LNCaP clone FGC (cell line): ENCODE data around the gene PCAT6.

Source experiments
- DNase-seq: peaks from one replicate; pipeline ENCODE4 v3.0.0-alpha.2; 2011; ENCODE audit warnings: low read depth
- H3K4me3 ChIP-seq: 2 replicates; pipeline ENCODE4 v1.5.1; 2011; ENCODE audit warnings: mild to moderate bottlenecking, low read depth, low read length, control low read depth
- CTCF ChIP-seq: IDR thresholded peaks from 2 replicates; pipeline ENCODE4 v1.5.1; 2012; ENCODE audit warnings: mild to moderate bottlenecking; ENCODE audit not compliant: control insufficient read depth, insufficient read depth; ENCODE audit errors: extremely low read depth

Gene PCAT6

GRCh38 chr1:202835548-202836072, 24.9 kb downstream of the PCAT6 start:
- no peak for TF ChIP-seq CTCF
- H3K4me3 ChIP-seq, result no peak overlapping the region
- no peak for DNase-seq

GRCh38 chr1:202836623-202837403, 26.1 kb downstream of the PCAT6 start:
- no peak for DNase-seq
- TF ChIP-seq CTCF, result no peak
- H3K4me3 ChIP-seq, result no peak overlapping the region

GRCh38 chr1:202837746-202838262, 27.1 kb downstream of the PCAT6 start:
- TF ChIP-seq CTCF, result no peak

GRCh38 chr1:202843081-202843480, 32.3 kb downstream of the PCAT6 start:
- DNase-seq, result no peak

More at GRCh38 chr1:202837746-202838262, 27.1 kb downstream of the PCAT6 start:
- no peak for DNase-seq
- H3K4me3 ChIP-seq, result no peak overlapping the region

GRCh38 chr1:202844259-202844658, 33.5 kb downstream of the PCAT6 start:
- no peak for TF ChIP-seq CTCF
- DNase-seq, result no peak
- no peak overlapping the region for H3K4me3 ChIP-seq

More at GRCh38 chr1:202843081-202843480, 32.3 kb downstream of the PCAT6 start:
- no peak overlapping the region for H3K4me3 ChIP-seq
- no peak for TF ChIP-seq CTCF

- no peak for DNase-seq
- TF ChIP-seq CTCF, result no peak
- H3K4me3 ChIP-seq, result no peak overlapping the region
These were observed 34.2 kb downstream of the PCAT6 start for GRCh38 chr1:202844935-202845334.
